Activated CD4-positive, alpha-beta T cell treated with anti-CD3 and anti-CD28 coated beads, Interleukin-10, Interleukin-2, amounts not matched to agents 100 ng/mL and 50 ng/mL, durations not matched to agents 16 hours and 8 hours (primary cell): ENCODE measurements around the gene GLUD2.
"Not testable (repeated sequence)": the region's sequence is repeated elsewhere in the genome, so short reads cannot be mapped to it uniquely, and the experiment has no call there.

ENCODE experiments used
- DNase-seq: peaks from one replicate; pipeline ENCODE4 v3.0.0-alpha.2; 2020

The GLUD2 gene

GRCh38 chrX:121047441-121048419 is at the start of gene GLUD2:
GLUD2 (plus strand) TSS chrX:121047610; CDS start chrX:121047685, 75 bp downstream.
- peak; percentile 27 for DNase-seq

GRCh38 chrX:120999413-120999812 is 48.0 kb upstream of the GLUD2 start:
- DNase-seq, result no peak

GRCh38 chrX:121000589-121000988 is 46.8 kb upstream of the GLUD2 start:
- DNase-seq, result peak; percentile 29

GRCh38 chrX:121008920-121009319 is 38.5 kb upstream of the GLUD2 start:
- DNase-seq, result no peak

- DNase-seq, result no peak
Observed at GRCh38 chrX:121009764-121010163, 37.6 kb upstream of the GLUD2 start.

GRCh38 chrX:121010218-121010617 is 37.2 kb upstream of the GLUD2 start:
- DNase-seq, result no peak

GRCh38 chrX:121011254-121011653 is 36.2 kb upstream of the GLUD2 start:
- no peak for DNase-seq

GRCh38 chrX:121013897-121014455 is 33.4 kb upstream of the GLUD2 start:
- no peak for DNase-seq

- no peak for DNase-seq
Observed at GRCh38 chrX:121014826-121015225, 32.6 kb upstream of the GLUD2 start.

- no peak for DNase-seq
Observed at GRCh38 chrX:121028419-121028818, 19.0 kb upstream of the GLUD2 start.

- DNase-seq, result no peak
Observed at GRCh38 chrX:121030083-121030482, 17.3 kb upstream of the GLUD2 start.

- DNase-seq, result no peak
Observed at GRCh38 chrX:121032531-121032930, 14.9 kb upstream of the GLUD2 start.

- DNase-seq, result no peak
Observed at GRCh38 chrX:121036137-121036536, 11.3 kb upstream of the GLUD2 start.

GRCh38 chrX:121036951-121037350 is 10.5 kb upstream of the GLUD2 start:
- no peak for DNase-seq

- DNase-seq, result no peak
Observed at GRCh38 chrX:121050781-121051180, 3.4 kb downstream of the GLUD2 start.

- no peak for DNase-seq
Observed at GRCh38 chrX:121052122-121052521, 4.7 kb downstream of the GLUD2 start.

GRCh38 chrX:121062289-121062688 is 14.9 kb downstream of the GLUD2 start:
- DNase-seq, result no peak

GRCh38 chrX:121064579-121064978 is 17.2 kb downstream of the GLUD2 start:
- DNase-seq, result no peak

- DNase-seq, result not testable (repeated sequence)
Observed at GRCh38 chrX:121084247-121084646, 36.8 kb downstream of the GLUD2 start.

GRCh38 chrX:121084903-121085611 is 37.6 kb downstream of the GLUD2 start:
- no peak for DNase-seq

GRCh38 chrX:121085612-121086010 is 38.2 kb downstream of the GLUD2 start:
- no peak for DNase-seq

GRCh38 chrX:121093011-121093410 is 45.6 kb downstream of the GLUD2 start:
- no peak for DNase-seq
